ENCODE data around the gene GNPTAB.

GNPTAB gene

DNA sequence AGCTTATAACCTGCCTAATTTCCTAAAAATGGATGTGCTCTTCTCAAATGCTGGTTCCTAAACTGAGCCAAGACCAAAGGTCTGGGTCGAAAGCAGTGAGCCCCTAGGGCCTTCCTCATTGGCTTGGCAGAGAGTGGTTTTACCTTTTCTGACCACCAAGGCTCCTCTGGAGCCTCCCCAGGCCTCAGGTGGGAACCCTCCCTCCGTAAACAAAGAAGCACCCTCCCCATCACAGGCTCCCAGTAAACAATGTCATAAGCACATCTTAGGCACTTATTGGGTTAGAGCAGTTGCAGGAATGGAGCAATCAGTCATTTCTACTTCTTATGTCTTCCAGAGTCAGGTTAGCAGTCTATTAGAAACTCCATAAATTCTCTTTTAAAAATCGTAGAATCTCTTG lies 127.3 kb downstream of the GNPTAB start:
- Histone ChIP-seq H3K4me1 (ENCODE audit: control insufficient read depth in 1 of 2, insufficient read depth in 2 of 2, low read length in 2 of 2) (peaks cover 24 to 47% of the 10 kb centered on the region in 2 donors), H3K9me3 (ENCODE audit: control insufficient read depth in 1 of 2, low read length in 2 of 2) (no peaks in the 10 kb centered on the region), H3K27ac (ENCODE audit: low read length) (no peak overlapping the region), H3K27me3 (ENCODE audit: low read depth, low read length) (no peaks in the 10 kb centered on the region), H3K36me3 (ENCODE audit: control insufficient read depth in 1 of 2, insufficient read depth in 2 of 2, low read length in 2 of 2) (peaks cover 0 to 3% of the 10 kb centered on the region in 2 donors), H3K4me3 (ENCODE audit: low read depth in 1 of 2, low read length in 2 of 2) (no peak overlapping the region)

DNA sequence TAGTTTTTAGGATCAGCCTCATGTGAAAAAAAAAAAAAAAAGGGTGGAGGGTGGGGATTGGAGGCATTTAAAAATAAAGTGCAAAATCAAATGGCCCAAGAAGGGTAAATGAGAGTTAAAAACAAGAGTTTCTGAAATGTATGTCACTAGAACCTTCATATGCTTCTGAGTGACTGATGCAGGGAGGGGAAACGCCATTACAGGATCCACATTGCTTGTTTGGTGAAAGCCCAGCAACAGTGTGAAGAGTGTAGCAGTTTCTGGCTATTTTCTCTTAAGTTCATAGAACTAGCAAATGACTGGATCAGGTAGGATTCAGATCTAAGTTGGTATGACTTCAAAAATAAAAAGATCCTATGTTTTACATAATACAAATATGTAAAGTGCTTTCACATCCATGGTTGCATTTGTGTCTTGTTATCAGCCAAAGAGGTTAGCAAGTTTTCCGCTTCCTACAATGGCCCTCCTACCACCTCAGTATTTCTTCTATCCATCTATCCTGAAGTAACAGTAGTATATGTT lies 130.4 kb downstream of the GNPTAB start:
- H3K4me1 ChIP-seq (ENCODE audit: control insufficient read depth in 1 of 2, insufficient read depth in 2 of 2, low read length in 2 of 2) = peaks cover 20 to 45% of the 10 kb centered on the region in 2 donors
- H3K9me3 ChIP-seq (ENCODE audit: control insufficient read depth in 1 of 2, low read length in 2 of 2) = no peaks in the 10 kb centered on the region
- H3K36me3 ChIP-seq (ENCODE audit: control insufficient read depth in 1 of 2, insufficient read depth in 2 of 2, low read length in 2 of 2) = peaks cover 0 to 3% of the 10 kb centered on the region in 2 donors
- H3K27me3 ChIP-seq (ENCODE audit: low read depth, low read length) = no peaks in the 10 kb centered on the region
- H3K4me3 ChIP-seq (ENCODE audit: low read depth in 1 of 2, low read length in 2 of 2) = no peak overlapping the region
- H3K27ac ChIP-seq (ENCODE audit: low read length) = peak overlapping the region; percentile 24

DNA sequence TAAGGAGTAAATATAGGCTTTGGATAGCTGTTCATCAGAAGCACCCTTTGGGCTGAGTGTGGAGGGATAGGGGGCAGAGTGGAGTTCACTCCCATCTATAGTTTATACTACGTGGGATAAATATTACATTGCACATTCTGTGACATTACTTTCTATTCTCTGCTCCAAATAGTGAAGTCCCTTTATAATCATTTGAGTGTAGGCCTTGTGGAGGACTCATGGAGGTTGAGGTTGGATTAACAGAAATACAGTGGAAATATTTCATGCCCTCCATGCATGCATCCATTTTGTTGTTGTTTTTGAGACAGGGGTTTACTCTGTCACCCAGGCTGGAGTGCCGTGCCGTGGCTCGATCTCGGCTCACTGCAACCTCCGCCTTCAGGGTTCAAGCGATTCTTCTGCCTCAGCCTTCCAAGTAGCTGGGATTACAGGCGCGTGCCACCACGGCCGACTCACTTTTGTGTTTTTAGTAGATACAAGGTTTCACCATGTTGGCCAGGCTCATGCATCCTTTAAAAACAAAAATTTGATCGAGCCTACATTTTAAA lies 131.9 kb downstream of the GNPTAB start:
- no peaks in the 10 kb centered on the region for H3K9me3 ChIP-seq (ENCODE audit: control insufficient read depth in 1 of 2, low read length in 2 of 2)
- H3K4me1 ChIP-seq (ENCODE audit: control insufficient read depth in 1 of 2, insufficient read depth in 2 of 2, low read length in 2 of 2) = peaks cover 20 to 45% of the 10 kb centered on the region in 2 donors
- peak overlapping the region; percentile 83 for H3K27ac ChIP-seq (ENCODE audit: low read length)
- H3K4me3 ChIP-seq (ENCODE audit: low read depth in 1 of 2, low read length in 2 of 2) = peak overlapping the region; percentile 89 to 92
- H3K36me3 ChIP-seq (ENCODE audit: control insufficient read depth in 1 of 2, insufficient read depth in 2 of 2, low read length in 2 of 2) = peaks cover 0 to 3% of the 10 kb centered on the region in 2 donors
- no peaks in the 10 kb centered on the region for H3K27me3 ChIP-seq (ENCODE audit: low read depth, low read length)

DNA sequence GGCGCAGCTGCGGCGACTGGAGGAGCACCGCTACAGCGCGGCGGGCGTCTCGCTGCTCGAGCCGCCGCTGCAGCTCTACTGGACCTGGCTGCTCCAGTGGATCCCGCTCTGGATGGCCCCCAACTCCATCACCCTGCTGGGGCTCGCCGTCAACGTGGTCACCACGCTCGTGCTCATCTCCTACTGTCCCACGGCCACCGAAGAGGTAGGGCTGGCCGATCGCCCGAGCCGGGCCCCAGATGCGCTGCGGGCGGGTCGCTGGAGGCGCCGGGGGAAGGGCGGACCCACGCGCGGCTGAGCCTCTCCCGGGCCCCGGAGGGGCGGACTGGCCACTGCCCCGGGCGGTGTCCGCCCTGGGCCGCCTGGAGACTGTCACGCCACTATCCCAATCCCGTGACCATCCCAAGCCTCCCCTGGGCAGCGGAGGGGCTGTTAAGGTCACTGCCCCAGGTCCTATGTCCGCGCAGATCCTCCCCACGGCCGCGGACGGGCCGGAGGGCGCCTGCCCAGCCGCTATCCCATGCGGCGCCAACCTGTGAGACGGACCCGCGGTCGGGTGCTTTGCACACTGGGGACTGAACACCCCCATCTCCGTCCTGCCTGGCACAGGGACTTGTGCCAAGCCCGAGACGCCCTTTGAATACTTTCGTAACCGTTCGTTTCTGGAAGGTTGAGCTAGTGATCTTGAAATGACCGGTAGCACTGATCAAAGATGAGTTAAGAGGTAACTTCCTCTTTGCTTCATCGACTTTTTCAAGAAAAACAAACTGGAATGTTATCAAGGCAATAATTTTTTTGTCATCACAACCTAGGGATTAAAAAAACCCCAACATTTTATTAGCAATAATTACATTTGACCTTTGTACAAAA lies 132.6 kb downstream of the GNPTAB start:
- H3K9me3 ChIP-seq (ENCODE audit: control insufficient read depth in 1 of 2, low read length in 2 of 2) = no peaks in the 10 kb centered on the region
- peak overlapping the region; percentile 89 to 92 for H3K4me3 ChIP-seq (ENCODE audit: low read depth in 1 of 2, low read length in 2 of 2)
- H3K4me1 ChIP-seq (ENCODE audit: control insufficient read depth in 1 of 2, insufficient read depth in 2 of 2, low read length in 2 of 2) = peaks cover 20 to 43% of the 10 kb centered on the region in 2 donors

DNA sequence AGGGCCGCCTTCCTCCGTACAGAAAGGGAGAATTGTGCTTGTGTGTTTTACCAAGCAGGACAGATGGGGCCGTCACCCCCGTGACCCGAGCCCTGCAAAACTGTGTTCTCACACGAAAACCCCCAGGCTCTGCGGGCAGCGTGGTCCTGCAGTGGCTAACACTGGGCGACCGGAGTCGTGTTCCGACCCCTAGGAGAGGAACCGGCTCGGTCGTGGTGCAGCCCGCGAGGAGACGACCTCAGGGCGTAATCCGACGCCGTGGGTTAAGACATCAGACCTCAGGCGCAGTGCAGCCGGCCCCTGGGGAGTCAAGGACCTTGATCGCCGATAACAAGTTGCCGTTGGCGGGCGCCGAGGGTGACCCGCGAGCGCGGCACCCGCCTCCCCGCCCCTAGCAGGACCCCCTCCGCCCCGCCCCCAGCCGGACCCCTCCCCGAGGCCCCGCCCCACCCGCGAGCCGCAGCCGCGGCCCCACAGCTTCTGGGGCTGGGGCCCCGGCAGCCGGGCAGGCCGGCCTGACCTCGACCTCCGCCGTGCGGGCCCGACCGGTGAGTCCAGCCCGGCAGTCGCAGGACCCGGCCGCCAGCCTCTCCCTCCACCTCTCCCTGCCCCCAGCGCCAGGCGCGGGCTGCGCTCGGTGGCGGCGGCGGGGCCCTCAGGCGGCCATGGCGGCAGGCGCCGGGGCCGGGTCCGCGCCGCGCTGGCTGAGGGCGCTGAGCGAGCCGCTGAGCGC lies 133.4 kb downstream of the GNPTAB start, which contains the start of gene CHPT1:
CHPT1 (plus strand) TSS at position 444 of the 733 bp plus-strand sequence; CDS start at position 666, 222 bp downstream.
- Histone ChIP-seq H3K9me3 (ENCODE audit: control insufficient read depth in 1 of 2, low read length in 2 of 2) (no peaks in the 10 kb centered on the region), H3K27ac (ENCODE audit: low read length) (peak within 1 kb of the TSS; percentile 83), H3K36me3 (ENCODE audit: control insufficient read depth in 1 of 2, insufficient read depth in 2 of 2, low read length in 2 of 2) (no peaks in the 10 kb centered on the region), H3K4me3 (ENCODE audit: low read depth in 1 of 2, low read length in 2 of 2) (peak within 1 kb of the TSS; percentile 89 to 92), H3K27me3 (ENCODE audit: low read depth, low read length) (no peaks in the 10 kb centered on the region), H3K4me1 (ENCODE audit: control insufficient read depth in 1 of 2, insufficient read depth in 2 of 2, low read length in 2 of 2) (peaks cover 13 to 37% of the 10 kb centered on the region in 2 donors)

More for the DNA sequence above, 132.6 kb downstream of the GNPTAB start:
- Histone ChIP-seq H3K27me3 (ENCODE audit: low read depth, low read length) (no peaks in the 10 kb centered on the region), H3K27ac (ENCODE audit: low read length) (peak overlapping the region; percentile 83), H3K36me3 (ENCODE audit: control insufficient read depth in 1 of 2, insufficient read depth in 2 of 2, low read length in 2 of 2) (peaks cover 0 to under 1% of the 10 kb centered on the region in 2 donors)

DNA sequence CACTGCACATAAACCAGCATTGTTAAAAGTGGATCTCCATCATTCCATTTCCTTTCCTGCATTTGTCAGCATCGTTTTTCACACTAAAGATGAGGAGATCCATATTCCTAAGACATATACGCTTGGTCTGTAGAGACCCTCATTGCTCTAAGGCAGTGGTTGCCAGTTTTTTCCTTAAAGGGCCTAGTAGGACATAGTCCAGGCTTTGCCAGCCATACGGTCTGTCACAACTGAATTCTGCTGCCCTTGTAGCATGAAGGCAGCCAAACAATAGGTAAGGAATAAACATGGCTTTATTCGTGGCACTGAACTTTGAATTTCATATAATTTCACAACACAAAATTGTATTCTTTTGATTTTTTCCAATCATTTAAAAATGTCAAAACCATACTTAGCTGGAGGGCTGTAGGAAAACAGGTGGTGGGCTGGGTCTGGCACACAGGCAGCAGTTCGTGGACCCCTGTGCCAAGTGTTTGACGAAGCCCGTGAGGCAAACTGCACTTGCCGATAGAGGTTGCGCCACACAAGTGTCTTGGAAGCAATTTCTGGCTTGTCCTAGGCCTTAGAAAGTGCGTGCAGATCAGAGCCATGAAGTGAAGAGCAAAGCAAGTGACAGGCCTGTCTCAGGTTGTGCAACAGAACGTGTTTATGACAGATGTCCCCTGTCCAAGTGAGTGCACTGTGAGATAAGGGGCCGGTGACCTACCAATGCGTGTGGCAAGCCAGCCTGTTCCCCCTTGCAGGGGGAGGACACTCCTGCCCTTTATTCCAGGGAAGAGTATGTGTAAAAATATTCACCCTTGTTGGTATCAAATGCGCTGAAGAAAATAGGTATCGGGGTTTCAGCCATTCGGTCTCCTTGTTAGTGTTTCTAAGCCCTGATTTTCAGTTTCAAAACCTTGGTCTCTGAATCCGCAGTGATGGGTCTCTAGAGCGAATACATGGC lies 134.2 kb downstream of the GNPTAB start:
- peaks cover 9 to 29% of the 10 kb centered on the region in 2 donors for H3K4me1 ChIP-seq (ENCODE audit: control insufficient read depth in 1 of 2, insufficient read depth in 2 of 2, low read length in 2 of 2)

DNA sequence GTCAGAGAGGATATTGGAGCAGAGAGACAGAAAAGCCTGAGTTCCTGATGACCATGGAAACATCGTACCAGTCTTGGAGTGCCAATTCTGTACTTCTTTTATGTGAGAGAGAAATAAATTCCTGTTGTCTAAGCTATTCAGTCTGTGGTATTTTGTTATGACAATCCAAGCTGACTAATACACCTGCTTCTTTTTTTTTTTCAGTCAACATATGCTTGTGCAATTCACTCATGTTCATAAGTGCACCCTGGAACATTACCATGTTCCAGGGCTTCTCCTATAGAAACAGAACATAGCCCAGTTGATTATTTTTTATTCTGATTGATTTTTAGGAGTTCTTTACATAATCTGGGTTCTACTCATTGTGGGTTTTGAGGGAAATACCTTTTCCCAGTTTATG lies 135.1 kb downstream of the GNPTAB start:
- no peak overlapping the region for H3K4me3 ChIP-seq (ENCODE audit: low read depth in 1 of 2, low read length in 2 of 2)
- H3K4me1 ChIP-seq (ENCODE audit: control insufficient read depth in 1 of 2, insufficient read depth in 2 of 2, low read length in 2 of 2) = peaks cover 1 to 21% of the 10 kb centered on the region in 2 donors
- no peaks in the 10 kb centered on the region for H3K27me3 ChIP-seq (ENCODE audit: low read depth, low read length)
- no peaks in the 10 kb centered on the region for H3K36me3 ChIP-seq (ENCODE audit: control insufficient read depth in 1 of 2, insufficient read depth in 2 of 2, low read length in 2 of 2)
- peak overlapping the region; percentile 61 for H3K27ac ChIP-seq (ENCODE audit: low read length)
- no peaks in the 10 kb centered on the region for H3K9me3 ChIP-seq (ENCODE audit: control insufficient read depth in 1 of 2, low read length in 2 of 2)

More for the DNA sequence above, 134.2 kb downstream of the GNPTAB start:
- Histone ChIP-seq H3K9me3 (ENCODE audit: control insufficient read depth in 1 of 2, low read length in 2 of 2) (no peaks in the 10 kb centered on the region), H3K36me3 (ENCODE audit: control insufficient read depth in 1 of 2, insufficient read depth in 2 of 2, low read length in 2 of 2) (no peaks in the 10 kb centered on the region), H3K4me3 (ENCODE audit: low read depth in 1 of 2, low read length in 2 of 2) (peak overlapping the region; percentile 59 to 89), H3K27me3 (ENCODE audit: low read depth, low read length) (no peaks in the 10 kb centered on the region), H3K27ac (ENCODE audit: low read length) (peak overlapping the region; percentile 61)

All from muscle layer of duodenum (tissue), 2 donors.